ENCODE results near the gene SPTB. TPM values are rescaled to one million over a fixed set of nuclear protein-coding genes. Genes with fewer than 3 reads are reported as not detected.

Gene SPTB
- total RNA-seq, 1 experiment from 2014 or later: 0.13 TPM

- CTCF ChIA-PET: no interaction called here
Observed at GRCh38 chr14:64856529-64857445, 22.9 kb downstream of the SPTB start.

DNA sequence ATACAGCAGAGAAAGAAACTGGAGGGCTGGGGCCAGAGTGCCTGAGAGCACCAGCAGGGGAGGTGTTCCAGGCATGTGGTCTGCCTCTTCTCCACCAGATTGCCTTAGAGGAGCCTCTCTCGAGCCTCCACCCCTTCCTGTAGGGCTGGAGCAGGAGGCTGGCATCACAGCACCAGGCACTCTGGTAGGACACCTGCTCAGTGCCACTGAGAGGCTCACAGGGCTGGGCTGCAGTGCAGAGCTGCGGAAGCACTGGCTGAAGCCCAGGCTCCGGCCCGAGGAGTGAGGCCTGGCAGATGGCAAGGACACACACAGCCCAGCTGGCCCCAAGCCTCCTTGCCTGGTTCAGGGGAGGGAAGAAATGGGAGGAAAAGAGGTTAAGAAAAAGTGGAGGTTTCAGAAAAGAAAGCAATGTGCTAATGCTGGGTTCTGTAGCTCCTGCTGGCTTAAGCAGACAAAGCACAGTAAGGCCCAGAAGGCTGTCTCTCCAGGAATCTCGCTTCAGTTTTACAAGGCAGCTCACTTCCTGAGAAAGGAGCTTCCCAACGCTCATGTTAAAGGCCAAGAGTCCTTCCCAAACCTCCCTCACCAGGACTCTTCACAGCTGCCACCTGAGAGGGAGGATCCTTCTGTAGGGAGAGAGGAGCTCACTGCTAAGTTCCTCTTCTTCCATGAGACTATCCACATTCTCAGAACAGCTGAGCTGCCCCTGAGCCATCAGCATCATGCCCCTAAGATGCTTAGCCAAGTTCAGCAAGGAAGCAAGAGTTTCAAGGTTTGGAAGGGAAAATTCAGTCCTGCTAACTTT lies 23.8 kb downstream of the SPTB start:
- DNase-seq (ENCODE audit: low read depth, low spot score): no peak
- in situ Hi-C loops (cut with HindIII; ENCODE audit: low pct_unique_long_range_greater_than_20kb, low sequenced_read_pairs): no loop called here
- ChIA-PET CTCF (no interaction called here), POLR2A (no interaction called here)
- Histone ChIP-seq H3K27me3 (ENCODE audit: control insufficient read depth, insufficient read depth, low read length) (no peaks in the 10 kb centered on the region; the same call in none of the 2 replicates), H3K9me3 (ENCODE audit: control insufficient read depth, insufficient read depth, low read depth, low read length) (no peaks in the 10 kb centered on the region), H3K27ac (ENCODE audit: low read length) (no peak overlapping the region), H3K4me1 (ENCODE audit: control insufficient read depth, insufficient read depth, low read length) (no peaks in the 10 kb centered on the region), H3K36me3 (ENCODE audit: control insufficient read depth, insufficient read depth, low read length) (no peaks in the 10 kb centered on the region), H3K4me3 (ENCODE audit: low read depth in 2 of 2, low read length in 2 of 2) (no peak overlapping the region)
- intact Hi-C loops (cut with micrococcal nuclease; ENCODE audit: unreplicated experiment): no loop called here
- BruUV-seq (replicated peaks): no TSS peak
- TF ChIP-seq REST (IDR thresholded peaks at IDR 0.05; ENCODE audit: insufficient read depth in 1 of 2, low read depth in 2 of 2, low read length in 1 of 2) (no peak), POLR2AphosphoS5 (IDR thresholded peaks at IDR 0.05; ENCODE audit: low read depth, low read length) (no peak)
- TF ChIP-seq, protein P1, sequence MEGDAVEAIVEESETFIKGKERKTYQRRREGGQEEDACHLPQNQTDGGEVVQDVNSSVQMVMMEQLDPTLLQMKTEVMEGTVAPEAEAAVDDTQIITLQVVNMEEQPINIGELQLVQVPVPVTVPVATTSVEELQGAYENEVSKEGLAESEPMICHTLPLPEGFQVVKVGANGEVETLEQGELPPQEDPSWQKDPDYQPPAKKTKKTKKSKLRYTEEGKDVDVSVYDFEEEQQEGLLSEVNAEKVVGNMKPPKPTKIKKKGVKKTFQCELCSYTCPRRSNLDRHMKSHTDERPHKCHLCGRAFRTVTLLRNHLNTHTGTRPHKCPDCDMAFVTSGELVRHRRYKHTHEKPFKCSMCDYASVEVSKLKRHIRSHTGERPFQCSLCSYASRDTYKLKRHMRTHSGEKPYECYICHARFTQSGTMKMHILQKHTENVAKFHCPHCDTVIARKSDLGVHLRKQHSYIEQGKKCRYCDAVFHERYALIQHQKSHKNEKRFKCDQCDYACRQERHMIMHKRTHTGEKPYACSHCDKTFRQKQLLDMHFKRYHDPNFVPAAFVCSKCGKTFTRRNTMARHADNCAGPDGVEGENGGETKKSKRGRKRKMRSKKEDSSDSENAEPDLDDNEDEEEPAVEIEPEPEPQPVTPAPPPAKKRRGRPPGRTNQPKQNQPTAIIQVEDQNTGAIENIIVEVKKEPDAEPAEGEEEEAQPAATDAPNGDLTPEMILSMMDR (IDR thresholded peaks at IDR 0.05): no peak
- ATAC-seq: no peak

More at GRCh38 chr14:64856529-64857445, 22.9 kb downstream of the SPTB start:
- no peaks in the 10 kb centered on the region; the same call in 1 of the 2 replicates for H3K27me3 ChIP-seq (ENCODE audit: control insufficient read depth, insufficient read depth, low read length)
- BruUV-seq (replicated peaks): no TSS peak
- H3K9me3 ChIP-seq (ENCODE audit: control insufficient read depth, insufficient read depth, low read depth, low read length): no peaks in the 10 kb centered on the region
- no peak overlapping the region for H3K4me3 ChIP-seq (ENCODE audit: low read depth in 2 of 2, low read length in 2 of 2)
- no peak for TF ChIP-seq SIN3A (IDR thresholded peaks at IDR 0.05; ENCODE audit: borderline replicate concordance, insufficient read depth, low read depth, low read length)
- TF ChIP-seq, protein P1 (IDR thresholded peaks at IDR 0.05): no peak
- no peak for TF ChIP-seq REST (IDR thresholded peaks at IDR 0.05; ENCODE audit: insufficient read depth in 1 of 2, low read depth in 2 of 2, low read length in 1 of 2)
- no peak for TF ChIP-seq POLR2AphosphoS5 (IDR thresholded peaks at IDR 0.05; ENCODE audit: low read depth, low read length)
- no peak for TF ChIP-seq TCF7L2 (IDR thresholded peaks at IDR 0.05; ENCODE audit: low read depth, low read length)
- H3K27ac ChIP-seq (ENCODE audit: low read length): no peak overlapping the region
- ATAC-seq (no peak), DNase-seq (ENCODE audit: low read depth, low spot score) (no peak)
- no peaks in the 10 kb centered on the region for H3K4me1 ChIP-seq (ENCODE audit: control insufficient read depth, insufficient read depth, low read length)
- POLR2A ChIA-PET: no interaction called here
- intact Hi-C loops (cut with micrococcal nuclease; ENCODE audit: unreplicated experiment) (no loop called here), in situ Hi-C loops (cut with HindIII; ENCODE audit: low pct_unique_long_range_greater_than_20kb, low sequenced_read_pairs) (no loop called here)
- H3K36me3 ChIP-seq (ENCODE audit: control insufficient read depth, insufficient read depth, low read length): no peaks in the 10 kb centered on the region
